Measurements from ENCODE around the gene ADAM8. TPM values are rescaled to one million over a fixed set of nuclear protein-coding genes. Genes with fewer than 3 reads are reported as not detected.

Gene ADAM8
- polyA plus RNA-seq, 1 donor (not counting 4 experiments of a cell fraction or from before 2014, with no cell fraction given): 42.0 TPM

GRCh38 chr10:133299224-133299623, 22.6 kb upstream of the ADAM8 start:
- peaks cover 17% of the 10 kb centered on the region for H3K79me2 ChIP-seq (ENCODE audit: control insufficient read depth, insufficient read depth, low read length)
- no peaks in the 10 kb centered on the region for H3K27me3 ChIP-seq (ENCODE audit: control insufficient read depth, extremely low read depth, insufficient read depth, low read length)
- DNase-seq (ENCODE audit: low read depth, low spot score): no peak
- H3K4me3 ChIP-seq (ENCODE audit: control insufficient read depth in 2 of 3, extremely low read depth in 1 of 3, insufficient read depth in 2 of 3, low read depth in 1 of 3, low read length in 3 of 3): no peak overlapping the region
- H2AFZ ChIP-seq (ENCODE audit: control insufficient read depth, low read length): no peak overlapping the region
- FAIRE-seq: no peak
- H3K4me2 ChIP-seq (ENCODE audit: control insufficient read depth, extremely low read depth, insufficient read depth, low read depth, low read length): no peak overlapping the region
- H3K4me1 ChIP-seq (ENCODE audit: control insufficient read depth, extremely low read depth, insufficient read depth, low read length): peaks cover under 1% of the 10 kb centered on the region
- H3K9ac ChIP-seq (ENCODE audit: control insufficient read depth, extremely low read depth, insufficient read depth, low read length): no peak overlapping the region
- no peaks in the 10 kb centered on the region for H3K9me3 ChIP-seq (ENCODE audit: control insufficient read depth, low read depth, low read length)
- H3K9me1 ChIP-seq (ENCODE audit: control insufficient read depth, extremely low read depth, insufficient read depth, low read length): no peaks in the 10 kb centered on the region
- H3K36me3 ChIP-seq (ENCODE audit: control insufficient read depth in 2 of 2, extremely low read depth in 1 of 2, insufficient read depth in 2 of 2, low read length in 2 of 2): peaks cover 30 to 34% of the 10 kb centered on the region in 2 experiments
- dilution Hi-C loops (cut with MboI; ENCODE audit: extremely low pct_ligation_motif_present, low sequenced_read_pairs): no loop called here
- H4K20me1 ChIP-seq (ENCODE audit: control insufficient read depth, extremely low read depth, insufficient read depth, low read length): no peaks in the 10 kb centered on the region
- TF ChIP-seq EZH2 (IDR thresholded peaks at IDR 0.05; ENCODE audit: low read length): no peak
- TF ChIP-seq, protein P1, sequence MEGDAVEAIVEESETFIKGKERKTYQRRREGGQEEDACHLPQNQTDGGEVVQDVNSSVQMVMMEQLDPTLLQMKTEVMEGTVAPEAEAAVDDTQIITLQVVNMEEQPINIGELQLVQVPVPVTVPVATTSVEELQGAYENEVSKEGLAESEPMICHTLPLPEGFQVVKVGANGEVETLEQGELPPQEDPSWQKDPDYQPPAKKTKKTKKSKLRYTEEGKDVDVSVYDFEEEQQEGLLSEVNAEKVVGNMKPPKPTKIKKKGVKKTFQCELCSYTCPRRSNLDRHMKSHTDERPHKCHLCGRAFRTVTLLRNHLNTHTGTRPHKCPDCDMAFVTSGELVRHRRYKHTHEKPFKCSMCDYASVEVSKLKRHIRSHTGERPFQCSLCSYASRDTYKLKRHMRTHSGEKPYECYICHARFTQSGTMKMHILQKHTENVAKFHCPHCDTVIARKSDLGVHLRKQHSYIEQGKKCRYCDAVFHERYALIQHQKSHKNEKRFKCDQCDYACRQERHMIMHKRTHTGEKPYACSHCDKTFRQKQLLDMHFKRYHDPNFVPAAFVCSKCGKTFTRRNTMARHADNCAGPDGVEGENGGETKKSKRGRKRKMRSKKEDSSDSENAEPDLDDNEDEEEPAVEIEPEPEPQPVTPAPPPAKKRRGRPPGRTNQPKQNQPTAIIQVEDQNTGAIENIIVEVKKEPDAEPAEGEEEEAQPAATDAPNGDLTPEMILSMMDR (optimal IDR thresholded peaks at IDR 0.05 in 1 of 3, IDR thresholded peaks at IDR 0.05 in 1 of 3, conservative IDR thresholded peaks at IDR 0.05 in 1 of 3; ENCODE audit: extremely low read depth in 1 of 3, insufficient read depth in 2 of 3, low read length in 3 of 3): no peak
- H3K27ac ChIP-seq (ENCODE audit: control insufficient read depth, insufficient read depth, low read length): no peak overlapping the region

GRCh38 chr10:133298466-133298865, 21.8 kb upstream of the ADAM8 start:
- Histone ChIP-seq H3K4me3 (ENCODE audit: control insufficient read depth in 2 of 3, extremely low read depth in 1 of 3, insufficient read depth in 2 of 3, low read depth in 1 of 3, low read length in 3 of 3) (no peak overlapping the region), H3K9me1 (ENCODE audit: control insufficient read depth, extremely low read depth, insufficient read depth, low read length) (no peaks in the 10 kb centered on the region), H3K9ac (ENCODE audit: control insufficient read depth, extremely low read depth, insufficient read depth, low read length) (no peak overlapping the region), H2AFZ (ENCODE audit: control insufficient read depth, low read length) (no peak overlapping the region), H3K79me2 (ENCODE audit: control insufficient read depth, insufficient read depth, low read length) (peaks cover 10% of the 10 kb centered on the region), H3K4me2 (ENCODE audit: control insufficient read depth, extremely low read depth, insufficient read depth, low read depth, low read length) (no peak overlapping the region), H3K9me3 (ENCODE audit: control insufficient read depth, low read depth, low read length) (no peaks in the 10 kb centered on the region), H3K27ac (ENCODE audit: control insufficient read depth, insufficient read depth, low read length) (no peak overlapping the region), H3K27me3 (ENCODE audit: control insufficient read depth, extremely low read depth, insufficient read depth, low read length) (no peaks in the 10 kb centered on the region), H4K20me1 (ENCODE audit: control insufficient read depth, extremely low read depth, insufficient read depth, low read length) (no peaks in the 10 kb centered on the region), H3K4me1 (ENCODE audit: control insufficient read depth, extremely low read depth, insufficient read depth, low read length) (peaks cover 4% of the 10 kb centered on the region), H3K36me3 (ENCODE audit: control insufficient read depth in 2 of 2, extremely low read depth in 1 of 2, insufficient read depth in 2 of 2, low read length in 2 of 2) (peaks cover 30 to 38% of the 10 kb centered on the region in 2 experiments)
- no peak for DNase-seq (ENCODE audit: low read depth, low spot score)
- dilution Hi-C loops (cut with MboI; ENCODE audit: extremely low pct_ligation_motif_present, low sequenced_read_pairs): no loop called here
- no peak for FAIRE-seq
- TF ChIP-seq, protein P1 (optimal IDR thresholded peaks at IDR 0.05 in 1 of 3, IDR thresholded peaks at IDR 0.05 in 1 of 3, conservative IDR thresholded peaks at IDR 0.05 in 1 of 3; ENCODE audit: extremely low read depth in 1 of 3, insufficient read depth in 2 of 3, low read length in 3 of 3): no peak
- TF ChIP-seq EZH2 (IDR thresholded peaks at IDR 0.05; ENCODE audit: low read length): no peak

Data from keratinocyte (primary cell).